Measurements from ENCODE around the gene NTSR1.
A peak's percentile ranks its signal among the peaks of the same experiment; 100 is the strongest.

NTSR1 gene

DNA sequence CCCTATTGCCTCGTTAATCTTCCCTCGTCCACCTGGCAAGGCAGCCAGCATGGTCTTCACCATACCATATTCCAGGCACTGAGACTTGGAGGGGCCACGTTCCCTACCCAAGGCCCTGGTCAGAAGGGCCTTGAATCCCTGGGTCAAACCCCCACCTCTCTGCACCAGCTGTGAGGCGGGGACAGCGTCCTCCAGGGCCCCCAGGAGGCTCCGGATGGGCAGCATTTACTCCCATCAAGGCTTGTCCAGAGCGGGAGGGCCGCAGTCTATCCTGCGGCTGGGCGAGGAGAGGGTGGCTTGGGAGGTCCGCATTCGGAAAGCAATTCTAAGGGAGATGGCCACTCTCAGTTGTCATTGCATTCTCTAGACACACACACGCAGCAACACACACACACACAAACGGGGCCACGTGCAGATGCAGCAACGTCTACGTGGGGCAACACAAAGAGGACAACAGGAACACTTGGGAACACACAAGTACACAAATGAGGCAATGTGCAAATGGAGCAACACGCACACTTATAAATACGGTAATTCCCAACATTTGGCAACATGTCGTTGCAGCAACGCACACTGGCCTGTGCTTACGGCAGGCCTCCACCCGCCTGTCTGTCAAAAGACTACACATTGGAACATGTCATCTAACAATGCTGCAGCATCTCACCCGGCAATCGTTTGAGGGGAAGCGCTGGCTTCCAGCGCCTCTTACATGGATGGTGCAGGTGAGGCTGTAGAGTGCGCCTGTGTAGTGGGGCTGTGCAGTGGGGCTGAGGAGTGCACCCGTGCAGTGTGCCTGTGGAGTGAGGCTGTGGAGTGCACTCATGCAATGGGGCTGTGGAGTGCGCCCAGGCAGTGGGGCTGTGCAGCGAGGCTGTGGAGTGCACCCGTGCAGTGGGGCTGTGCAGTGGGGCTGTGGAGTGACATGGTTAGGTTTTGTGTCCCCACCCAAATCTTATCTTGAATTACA lies 12.9 kb upstream of the NTSR1 start:
- DNase-seq: no peak

DNA sequence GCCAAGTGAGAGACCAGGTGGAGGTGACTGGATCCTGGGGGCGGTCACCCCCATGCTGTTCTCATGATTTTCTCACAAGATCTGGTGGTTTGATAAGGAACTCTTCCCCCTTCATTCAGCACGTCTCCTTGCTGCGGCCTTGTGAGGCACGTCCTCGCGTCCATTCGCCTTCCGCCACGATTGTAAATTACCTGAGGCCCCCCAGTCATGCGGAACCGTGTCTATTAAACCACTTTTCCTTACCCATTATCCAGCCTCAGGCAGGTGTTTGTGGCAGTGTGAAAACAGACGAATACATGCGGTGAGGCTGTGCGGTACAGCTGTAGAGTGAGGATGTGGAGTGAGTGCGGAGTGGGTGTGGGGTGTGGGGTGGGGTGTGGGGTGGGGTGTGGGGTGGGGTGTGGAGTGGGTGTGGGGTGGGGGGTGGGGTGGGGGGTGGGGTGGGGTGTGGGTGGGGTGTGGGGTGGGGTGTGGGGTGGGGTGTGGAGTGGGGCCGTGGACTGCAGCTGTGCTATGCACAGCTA lies 12.1 kb upstream of the NTSR1 start:
- DNase-seq: no peak

DNA sequence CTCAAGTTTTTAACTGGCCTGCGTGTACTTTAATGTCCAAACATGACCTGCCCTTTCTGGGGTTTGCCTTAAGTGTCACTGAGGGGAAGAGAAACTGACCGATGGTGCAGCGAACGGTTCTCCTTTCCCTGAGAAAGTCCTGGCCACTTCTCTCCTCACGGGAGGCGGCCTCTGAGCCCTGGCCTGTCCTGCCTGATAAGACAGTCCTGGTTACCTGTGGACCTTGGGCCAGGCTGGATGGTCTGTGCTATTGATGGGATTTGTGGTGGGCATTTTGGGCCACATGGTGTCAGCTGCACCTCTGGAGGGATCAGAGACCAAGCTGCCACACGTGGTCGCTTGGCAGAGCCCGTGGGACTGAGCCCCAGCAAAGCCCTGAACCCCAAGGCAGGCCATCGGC lies 11.6 kb upstream of the NTSR1 start:
- DNase-seq: no peak

DNA sequence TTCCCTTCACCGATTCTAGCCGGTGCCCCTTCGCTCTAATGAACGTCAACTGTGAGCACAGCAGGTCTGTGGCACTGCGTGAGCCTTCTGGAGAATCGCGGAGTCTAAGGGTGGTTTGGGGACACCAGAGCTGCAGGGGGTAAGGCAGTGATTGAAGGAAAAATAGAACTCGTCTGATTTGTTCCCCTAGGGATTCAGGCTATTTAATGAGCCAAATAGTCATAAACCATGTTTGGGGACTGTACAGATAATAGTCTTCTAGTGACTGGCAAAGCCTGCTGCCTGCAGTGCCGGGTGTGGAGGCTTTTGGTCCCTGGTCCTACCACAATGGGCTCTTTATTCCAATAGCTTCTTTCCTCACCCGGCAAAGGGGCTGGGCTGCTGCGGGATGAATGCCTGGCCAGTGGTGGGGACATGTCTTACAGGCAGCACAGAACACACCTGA lies 11.1 kb upstream of the NTSR1 start:
- DNase-seq: no peak

GRCh38 chr20:62698231-62698630 lies 10.4 kb upstream of the NTSR1 start:
- no peak for DNase-seq

DNA sequence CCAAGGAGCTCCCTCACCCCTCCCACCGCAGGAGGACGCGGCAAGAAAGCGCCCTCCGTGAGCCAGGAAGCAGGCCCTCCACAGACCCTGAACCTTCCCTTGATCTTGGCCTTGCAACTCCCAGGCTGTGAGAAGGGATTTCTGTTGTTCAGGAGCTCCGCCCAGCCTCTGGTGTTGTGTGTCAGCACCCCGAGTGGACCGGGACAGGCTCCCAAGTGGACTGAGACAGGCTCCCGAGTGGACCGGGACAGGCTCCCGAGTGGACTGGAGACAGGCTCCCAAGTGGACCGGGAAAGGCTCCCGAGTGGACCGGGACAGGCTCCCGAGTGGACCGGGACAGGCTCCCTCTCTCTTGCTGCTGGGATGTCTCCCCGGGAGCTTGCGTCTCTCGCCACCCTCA lies 9.3 kb upstream of the NTSR1 start:
- no peak for DNase-seq

DNA sequence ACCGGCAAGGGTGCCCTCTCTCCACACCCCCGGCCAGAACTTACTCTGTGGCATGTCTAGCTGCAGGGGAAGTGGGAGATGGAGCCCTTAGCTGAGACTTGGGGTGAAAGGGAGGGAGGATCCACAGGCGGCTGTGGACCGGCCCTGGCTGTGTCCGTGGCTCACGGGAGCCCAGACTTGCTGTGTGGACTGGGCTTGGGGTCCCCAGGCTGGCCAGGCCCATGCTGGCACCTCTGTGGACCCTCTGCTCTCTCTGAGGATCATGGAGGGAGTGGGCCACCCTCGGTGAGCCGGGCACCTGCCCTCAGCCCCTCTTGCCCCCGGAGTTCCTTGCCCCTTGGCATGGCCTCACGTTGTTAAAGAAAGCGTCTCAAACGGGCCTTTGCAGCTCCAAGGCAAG lies 8.9 kb upstream of the NTSR1 start:
- no peak for DNase-seq

DNA sequence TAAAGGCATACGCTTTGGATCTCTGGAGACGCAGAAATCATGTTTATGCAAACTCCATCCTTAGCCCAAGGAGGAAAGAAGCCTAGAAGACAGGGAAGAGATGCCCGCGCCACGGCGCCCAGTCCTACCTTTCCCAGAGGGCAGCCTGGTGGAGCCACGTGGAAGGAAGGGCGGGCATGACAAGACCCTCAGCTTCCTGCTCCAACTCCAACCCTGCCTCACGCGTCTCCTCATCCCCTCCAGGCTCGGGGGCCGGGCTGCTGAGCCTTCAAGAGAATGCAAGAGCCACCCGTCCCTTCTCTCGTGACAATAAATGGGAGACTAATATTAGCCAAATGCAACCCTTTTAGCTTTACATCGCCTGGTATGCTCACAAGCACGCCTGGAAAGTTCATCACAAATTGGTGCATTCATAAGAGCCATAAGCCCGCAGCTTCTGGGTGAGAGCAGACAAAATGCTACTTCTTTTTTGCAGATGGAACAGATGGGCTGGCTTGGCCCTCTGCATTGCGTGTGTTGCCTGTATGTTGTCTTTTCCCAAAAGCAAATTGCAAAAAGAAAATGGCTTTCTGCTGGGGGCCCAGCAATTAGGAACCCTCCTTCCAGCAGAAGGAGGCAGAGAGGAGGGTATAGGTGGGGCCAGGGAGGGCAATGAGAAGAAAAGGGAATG lies 8.2 kb upstream of the NTSR1 start:
- no peak for DNase-seq

GRCh38 chr20:62701161-62702012 lies 7.2 kb upstream of the NTSR1 start:
- DNase-seq: no peak

DNA sequence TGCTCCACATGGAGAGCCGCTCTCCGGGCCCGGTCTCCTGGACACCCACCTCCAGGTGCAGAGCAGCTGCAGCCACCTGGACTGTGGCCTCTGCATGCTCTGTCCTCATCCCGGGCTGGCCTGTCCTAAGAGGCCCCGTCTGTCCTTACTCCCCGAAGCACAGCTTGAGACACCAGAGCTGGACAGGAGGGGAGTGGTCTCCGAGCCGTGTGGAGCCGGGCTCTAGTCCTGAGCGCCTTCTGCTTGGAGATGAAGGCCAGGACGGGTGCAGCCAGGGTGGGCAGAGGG lies 6.7 kb upstream of the NTSR1 start:
- DNase-seq: no peak

DNA sequence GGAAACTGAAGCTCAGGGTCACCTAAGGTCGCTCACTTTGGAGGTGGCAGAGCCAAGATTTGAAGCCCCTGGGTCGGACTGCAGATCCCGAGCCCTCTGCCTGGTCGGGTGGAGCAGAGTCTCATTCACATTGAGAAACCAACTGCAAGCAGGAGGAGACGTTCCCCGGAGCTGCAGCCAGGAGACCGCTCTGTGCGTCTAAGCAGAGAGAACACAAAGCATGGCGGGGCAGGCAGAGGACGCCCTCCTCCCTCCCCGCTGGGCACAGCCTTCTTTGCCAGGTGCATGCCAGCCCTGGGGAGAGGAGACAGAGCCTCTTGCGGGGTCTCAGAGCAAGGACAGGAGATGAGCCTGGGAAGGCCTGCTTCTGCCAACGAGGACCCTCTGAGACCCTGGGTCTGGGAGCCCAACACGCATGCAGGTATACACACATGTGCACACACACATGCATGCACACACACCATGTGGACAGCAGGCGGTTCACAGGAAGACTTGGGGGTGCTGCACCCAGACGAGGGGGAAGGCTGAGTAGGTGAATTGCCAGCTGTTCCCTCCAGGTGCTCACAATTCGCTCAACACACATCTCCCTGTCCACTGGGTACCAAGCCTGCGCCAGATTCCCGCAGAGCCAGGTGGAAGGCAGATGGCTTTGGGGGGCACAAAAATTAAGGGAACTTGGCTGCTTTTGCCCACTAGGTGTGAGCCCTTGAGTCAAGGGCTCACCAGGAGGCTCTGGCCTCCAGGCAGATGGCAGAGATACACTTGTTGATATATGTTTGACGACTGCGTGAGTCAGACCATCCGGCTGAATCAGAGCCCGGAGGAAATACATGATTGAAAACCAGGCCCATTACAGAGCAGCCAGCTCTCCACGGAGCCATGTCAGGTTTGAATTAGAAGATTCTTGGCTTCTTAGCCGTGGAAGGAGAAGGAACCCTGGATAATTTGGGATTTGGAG lies 5.5 kb upstream of the NTSR1 start:
- peak; percentile 92 for DNase-seq

DNA sequence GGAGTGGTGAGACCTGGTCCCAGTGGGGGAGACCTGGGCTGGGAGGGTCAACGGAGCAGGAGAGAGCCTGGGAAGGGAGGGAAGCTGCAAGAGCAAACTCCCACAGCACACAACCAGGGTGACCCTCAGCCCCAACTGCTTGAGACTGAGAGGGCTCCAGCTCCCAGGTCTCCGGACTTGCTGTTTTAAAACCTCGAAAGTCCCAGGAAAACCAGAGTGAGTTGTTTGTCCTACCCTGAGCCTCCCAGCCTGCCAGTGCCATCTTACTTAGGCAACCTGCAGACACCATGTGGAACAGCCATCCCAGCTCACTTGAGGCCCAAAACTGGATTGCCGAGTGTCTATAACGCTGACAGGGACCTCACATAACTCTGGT lies 4.8 kb upstream of the NTSR1 start:
- DNase-seq: no peak

- DNase-seq: peak; percentile 98
These were observed 4.2 kb upstream of the NTSR1 start for GRCh38 chr20:62704341-62704948.

DNA sequence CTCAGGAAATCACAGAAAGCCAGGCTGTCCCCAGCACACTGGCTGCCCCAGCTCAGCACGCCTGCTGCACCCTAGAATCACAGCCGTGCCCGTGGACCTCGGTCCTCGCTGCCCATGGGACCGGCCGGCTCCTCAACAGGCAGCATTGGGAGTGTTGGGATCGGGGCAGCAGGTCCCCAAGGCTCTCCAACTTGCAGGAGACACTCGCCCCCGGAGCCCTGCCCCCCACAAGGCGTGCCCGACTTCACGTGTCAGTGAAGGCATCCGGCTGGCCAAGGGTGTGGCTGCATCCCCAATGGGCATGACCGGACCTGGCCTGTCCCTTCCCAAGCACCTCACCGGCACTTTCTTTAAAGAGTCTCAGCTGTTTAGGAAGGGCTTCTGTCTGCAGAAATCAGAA lies 3.0 kb upstream of the NTSR1 start:
- no peak for DNase-seq

DNA sequence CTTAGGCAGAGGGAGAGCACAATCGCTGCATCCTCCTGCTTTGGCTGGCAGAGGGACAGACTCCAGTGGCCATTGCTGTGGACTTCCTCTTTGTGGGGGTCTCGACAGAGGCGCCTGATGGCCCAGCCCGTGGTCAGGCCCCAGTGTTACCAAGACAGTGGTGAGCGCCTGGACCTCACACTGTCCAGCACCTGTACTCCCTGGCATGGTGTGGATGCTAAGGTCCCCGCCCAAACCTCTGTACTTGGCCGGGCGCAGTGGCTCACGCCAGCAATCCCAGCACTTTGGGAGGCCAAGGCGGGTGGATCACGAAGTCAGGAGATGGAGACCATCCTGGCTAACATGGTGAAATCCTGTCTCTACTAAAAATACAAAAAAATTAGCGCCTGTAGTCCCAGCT lies 2.3 kb upstream of the NTSR1 start:
- no peak for DNase-seq

DNA sequence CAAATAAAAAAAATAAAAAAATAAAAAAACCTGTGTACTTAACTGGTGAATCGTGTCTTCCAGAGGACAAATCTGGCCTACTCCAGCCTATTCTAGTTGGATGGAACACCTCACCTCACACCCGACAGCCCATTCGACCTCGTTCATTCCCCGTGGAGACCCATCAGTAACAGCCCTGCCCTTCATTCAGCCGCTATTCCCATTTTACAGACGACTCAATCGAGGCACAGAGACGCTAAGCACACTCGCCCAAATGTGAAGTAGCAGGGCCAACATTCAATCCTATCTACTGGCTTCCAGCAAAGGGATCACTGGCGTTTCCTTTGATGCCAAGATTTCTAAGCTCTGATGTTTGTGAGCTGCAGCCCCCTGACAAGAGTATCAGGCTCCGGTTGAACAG lies 1.8 kb upstream of the NTSR1 start:
- DNase-seq: no peak

DNA sequence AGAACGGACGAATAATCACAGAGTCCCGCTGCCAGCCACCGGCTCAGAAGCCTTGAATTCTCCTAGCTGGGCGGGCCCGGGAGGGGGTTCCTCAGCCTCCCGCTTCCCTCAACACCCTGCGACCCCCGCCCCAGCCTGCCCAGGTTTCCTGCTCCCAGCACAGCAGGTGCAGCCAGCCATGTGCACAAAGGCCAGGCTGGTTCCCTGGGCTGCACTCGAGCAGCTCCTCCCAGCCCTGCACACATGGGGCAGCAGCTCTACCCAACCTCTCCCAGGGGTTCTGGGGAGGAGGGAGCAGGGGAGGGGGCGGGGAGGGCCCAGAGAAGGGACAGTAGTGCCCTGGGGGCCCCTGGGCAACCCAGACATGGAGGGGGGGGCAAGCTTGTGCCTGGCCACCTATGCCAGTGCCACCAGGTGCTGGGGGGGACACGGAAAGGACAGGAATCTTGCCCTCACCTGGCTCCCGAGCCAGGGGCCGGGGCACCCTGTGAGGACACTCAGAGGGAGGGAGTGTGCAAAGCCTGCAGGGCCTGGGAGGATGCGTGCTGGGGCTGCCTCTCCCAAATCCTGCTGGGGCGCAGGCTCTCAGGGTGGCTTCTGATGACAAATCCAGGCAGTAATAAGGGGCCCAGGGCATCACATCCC lies 1.2 kb upstream of the NTSR1 start:
- DNase-seq: no peak

GRCh38 chr20:62707921-62708521 lies 615 bp upstream of the NTSR1 start:
- DNase-seq: no peak

GRCh38 chr20:62709537-62709905 lies 885 bp downstream of the NTSR1 start:
- DNase-seq: no peak

- no peak for DNase-seq
These were observed 1.7 kb downstream of the NTSR1 start for GRCh38 chr20:62710221-62710885.
